ENCODE results near the gene IGFL4. TPM values are rescaled to one million over a fixed set of nuclear protein-coding genes. Genes with fewer than 3 reads are reported as not detected.

The IGFL4 gene
- polyA plus RNA-seq, 1 experiment: not detected

DNA sequence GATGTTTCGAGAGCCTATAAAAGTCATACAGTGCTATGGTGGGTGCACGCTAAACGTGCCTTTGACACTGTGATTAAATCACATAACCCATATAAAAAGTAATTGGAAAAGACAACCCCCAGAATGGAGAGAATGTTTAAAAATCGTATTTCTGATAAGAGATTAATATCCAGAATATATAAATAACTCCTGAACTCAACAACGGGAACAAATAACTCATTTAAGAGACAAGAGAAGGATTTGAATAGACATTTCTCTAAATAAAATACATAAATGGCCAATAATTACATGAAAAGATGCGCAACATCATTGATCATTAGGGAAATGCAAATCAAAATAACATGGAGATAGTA lies 37.0 kb upstream of the IGFL4 start:
- POLR2A ChIA-PET: no interaction called here
- no peak for DNase-seq (ENCODE audit: low read depth)
- Histone ChIP-seq H3K4me3 (ENCODE audit: low read depth, low read length) (no peak overlapping the region), H3K27me3 (ENCODE audit: control insufficient read depth, insufficient read depth, low read length) (peaks cover 26% of the 10 kb centered on the region), H3K36me3 (ENCODE audit: control insufficient read depth, insufficient read depth, low read length) (no peaks in the 10 kb centered on the region)
- CTCF ChIA-PET: interaction anchor here (0.7 to 7.7 kb wide), 39 partner anchors 10 to 430 kb away, joined by 3 to 212 read pairs (median 4); partner anchors contain the start of genes CCDC61, IGFL3 and IGFL4
- TF ChIP-seq, protein P1, sequence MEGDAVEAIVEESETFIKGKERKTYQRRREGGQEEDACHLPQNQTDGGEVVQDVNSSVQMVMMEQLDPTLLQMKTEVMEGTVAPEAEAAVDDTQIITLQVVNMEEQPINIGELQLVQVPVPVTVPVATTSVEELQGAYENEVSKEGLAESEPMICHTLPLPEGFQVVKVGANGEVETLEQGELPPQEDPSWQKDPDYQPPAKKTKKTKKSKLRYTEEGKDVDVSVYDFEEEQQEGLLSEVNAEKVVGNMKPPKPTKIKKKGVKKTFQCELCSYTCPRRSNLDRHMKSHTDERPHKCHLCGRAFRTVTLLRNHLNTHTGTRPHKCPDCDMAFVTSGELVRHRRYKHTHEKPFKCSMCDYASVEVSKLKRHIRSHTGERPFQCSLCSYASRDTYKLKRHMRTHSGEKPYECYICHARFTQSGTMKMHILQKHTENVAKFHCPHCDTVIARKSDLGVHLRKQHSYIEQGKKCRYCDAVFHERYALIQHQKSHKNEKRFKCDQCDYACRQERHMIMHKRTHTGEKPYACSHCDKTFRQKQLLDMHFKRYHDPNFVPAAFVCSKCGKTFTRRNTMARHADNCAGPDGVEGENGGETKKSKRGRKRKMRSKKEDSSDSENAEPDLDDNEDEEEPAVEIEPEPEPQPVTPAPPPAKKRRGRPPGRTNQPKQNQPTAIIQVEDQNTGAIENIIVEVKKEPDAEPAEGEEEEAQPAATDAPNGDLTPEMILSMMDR (IDR thresholded peaks at IDR 0.05; ENCODE audit: insufficient read depth, low read depth, low read length): no peak

GRCh38 chr19:46076951-46077814 lies 36.4 kb upstream of the IGFL4 start:
- peaks cover 26% of the 10 kb centered on the region for H3K27me3 ChIP-seq (ENCODE audit: control insufficient read depth, insufficient read depth, low read length)
- ChIA-PET POLR2A (no interaction called here), CTCF (interaction anchor here (0.6 to 7.7 kb wide), 42 partner anchors 9 to 431 kb away, joined by 3 to 212 read pairs (median 5); partner anchors contain the start of genes IGFL3 and IGFL4)
- H3K4me3 ChIP-seq (ENCODE audit: low read depth, low read length): no peak overlapping the region
- no peaks in the 10 kb centered on the region for H3K36me3 ChIP-seq (ENCODE audit: control insufficient read depth, insufficient read depth, low read length)
- TF ChIP-seq, protein P1 (IDR thresholded peaks at IDR 0.05; ENCODE audit: insufficient read depth, low read depth, low read length): peak; percentile 99
- no peak for DNase-seq (ENCODE audit: low read depth)

GRCh38 chr19:46076031-46076880 lies 35.5 kb upstream of the IGFL4 start:
- DNase-seq (ENCODE audit: low read depth): no peak
- Histone ChIP-seq H3K36me3 (ENCODE audit: control insufficient read depth, insufficient read depth, low read length) (no peaks in the 10 kb centered on the region), H3K4me3 (ENCODE audit: low read depth, low read length) (no peak overlapping the region), H3K27me3 (ENCODE audit: control insufficient read depth, insufficient read depth, low read length) (peaks cover 26% of the 10 kb centered on the region)
- CTCF ChIA-PET: interaction anchor here (0.6 to 7.7 kb wide), 25 partner anchors 11 to 432 kb away, joined by 3 to 212 read pairs (median 9); partner anchors contain the start of gene IGFL4
- TF ChIP-seq, protein P1 (IDR thresholded peaks at IDR 0.05; ENCODE audit: insufficient read depth, low read depth, low read length): no peak
- POLR2A ChIA-PET: no interaction called here

- CTCF ChIA-PET: interaction anchor here (1.1 to 4.1 kb wide), 5 partner anchors 45 to 257 kb away, joined by 3 to 47 read pairs (median 3); no protein-coding TSS in a partner anchor
- TF ChIP-seq, protein P1 (IDR thresholded peaks at IDR 0.05; ENCODE audit: insufficient read depth, low read depth, low read length): no peak
- POLR2A ChIA-PET: no interaction called here
- H3K27me3 ChIP-seq (ENCODE audit: control insufficient read depth, insufficient read depth, low read length): peaks cover 23% of the 10 kb centered on the region
- H3K36me3 ChIP-seq (ENCODE audit: control insufficient read depth, insufficient read depth, low read length): no peaks in the 10 kb centered on the region
- no peak overlapping the region for H3K4me3 ChIP-seq (ENCODE audit: low read depth, low read length)
- no peak for DNase-seq (ENCODE audit: low read depth)
Measured at GRCh38 chr19:46073268-46073922, 32.6 kb upstream of the IGFL4 start.
